ENCODE measurements around the gene RWDD4.

The RWDD4 gene

DNA sequence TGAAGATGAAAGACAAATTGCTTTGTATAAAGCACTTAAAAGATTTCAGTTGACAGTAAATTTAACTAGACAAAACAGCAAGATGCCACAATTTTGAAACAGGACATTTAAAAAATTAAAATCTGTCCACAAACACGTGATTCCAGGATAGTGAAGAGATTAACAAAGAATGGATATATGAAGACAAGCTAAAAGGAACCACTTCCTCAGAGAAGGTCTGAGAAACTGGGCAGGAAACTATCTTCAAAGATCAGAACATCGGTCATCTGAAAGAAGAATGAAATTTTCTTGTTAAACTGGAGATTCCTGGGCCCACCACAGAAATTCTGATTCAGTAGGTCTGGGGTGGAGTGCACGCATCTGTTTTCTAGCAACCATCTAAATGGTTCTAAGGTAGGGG lies 1.4 kb downstream of the RWDD4 start:
- Histone ChIP-seq H3K27ac (peak overlapping the region in 1 of 2 donors; percentile 90), H3K4me1 (peaks cover 0 to 36% (median 21%) of the 10 kb centered on the region in 4 donors), H3K4me3 (peak overlapping the region; percentile 70 to 82), H3K9me3 (no peaks in the 10 kb centered on the region), H3K27me3 (no peaks in the 10 kb centered on the region), H3K36me3 (peaks cover 13 to 22% (median 14%) of the 10 kb centered on the region in 3 donors)
- TF ChIP-seq CTCF (IDR thresholded peaks at IDR 0.05) = no peak
- DNase-seq = no peak
- intact Hi-C loops (cut with DNase I; ENCODE audit: low total_unique reads) = loop anchor here (10.0 kb wide), 2 partner anchors 183 to 213 kb away; partner anchors contain the start of gene CDKN2AIP

GRCh38 chr4:183645326-183645725 lies 13.7 kb downstream of the RWDD4 start:
- Histone ChIP-seq H3K27ac (no peak overlapping the region), H3K9me3 (no peaks in the 10 kb centered on the region), H3K4me1 (no peaks in the 10 kb centered on the region), H3K4me3 (no peak overlapping the region), H3K36me3 (peaks cover 64 to 66% (median 66%) of the 10 kb centered on the region in 3 donors), H3K27me3 (no peaks in the 10 kb centered on the region)
- intact Hi-C loops (cut with DNase I; ENCODE audit: low total_unique reads) = no loop called here
- TF ChIP-seq CTCF (IDR thresholded peaks at IDR 0.05) = no peak
- DNase-seq = no peak

GRCh38 chr4:183639291-183639690 lies 19.7 kb downstream of the RWDD4 start:
- DNase-seq = no peak
- Histone ChIP-seq H3K27me3 (no peaks in the 10 kb centered on the region), H3K9me3 (no peaks in the 10 kb centered on the region), H3K4me3 (no peak overlapping the region), H3K4me1 (peaks cover 0 to 36% (median 18%) of the 10 kb centered on the region in 4 donors), H3K27ac (peak overlapping the region; percentile 61 to 66), H3K36me3 (peaks cover 12 to 17% (median 12%) of the 10 kb centered on the region in 3 donors)
- intact Hi-C loops (cut with DNase I; ENCODE audit: low total_unique reads) = no loop called here
- no peak for TF ChIP-seq CTCF (IDR thresholded peaks at IDR 0.05)

DNA sequence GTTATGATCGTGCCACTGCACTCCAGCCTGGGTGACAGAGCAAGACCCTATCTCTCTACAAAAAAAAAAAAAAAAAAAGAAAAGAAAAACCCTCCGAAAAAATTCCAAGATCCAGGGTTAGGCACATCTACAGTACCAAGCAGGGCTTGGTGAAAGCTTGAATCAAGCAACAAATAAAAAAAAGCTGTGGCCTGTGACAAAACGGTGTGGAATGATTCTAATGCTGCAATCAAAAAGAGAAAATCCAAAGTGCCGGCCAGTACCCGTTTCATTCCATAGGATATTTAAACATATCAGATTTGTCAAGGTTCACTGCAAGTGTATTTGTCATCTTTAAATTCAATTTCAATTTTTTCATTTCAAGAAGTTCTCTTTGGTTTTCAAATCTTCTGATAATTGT lies 20.5 kb downstream of the RWDD4 start:
- Histone ChIP-seq H3K4me1 (peaks cover 0 to 36% (median 18%) of the 10 kb centered on the region in 4 donors), H3K27ac (peak overlapping the region; percentile 61 to 66), H3K4me3 (no peak overlapping the region), H3K9me3 (no peaks in the 10 kb centered on the region), H3K36me3 (peaks cover 4 to 9% (median 4%) of the 10 kb centered on the region in 3 donors), H3K27me3 (no peaks in the 10 kb centered on the region)
- intact Hi-C loops (cut with DNase I; ENCODE audit: low total_unique reads) = no loop called here
- TF ChIP-seq CTCF (IDR thresholded peaks at IDR 0.05) = no peak
- DNase-seq = no peak

GRCh38 chr4:183637461-183637860 lies 21.5 kb downstream of the RWDD4 start:
- no peak overlapping the region for H3K4me3 ChIP-seq
- no peaks in the 10 kb centered on the region for H3K27me3 ChIP-seq
- intact Hi-C loops (cut with DNase I; ENCODE audit: low total_unique reads) = no loop called here
- peak overlapping the region; percentile 61 to 66 for H3K27ac ChIP-seq
- no peak for TF ChIP-seq CTCF (IDR thresholded peaks at IDR 0.05)
- H3K4me1 ChIP-seq = peaks cover 0 to 36% (median 18%) of the 10 kb centered on the region in 4 donors
- peaks cover under 1 to 7% (median 2%) of the 10 kb centered on the region in 3 donors for H3K36me3 ChIP-seq
- DNase-seq = no peak
- no peaks in the 10 kb centered on the region for H3K9me3 ChIP-seq

DNA sequence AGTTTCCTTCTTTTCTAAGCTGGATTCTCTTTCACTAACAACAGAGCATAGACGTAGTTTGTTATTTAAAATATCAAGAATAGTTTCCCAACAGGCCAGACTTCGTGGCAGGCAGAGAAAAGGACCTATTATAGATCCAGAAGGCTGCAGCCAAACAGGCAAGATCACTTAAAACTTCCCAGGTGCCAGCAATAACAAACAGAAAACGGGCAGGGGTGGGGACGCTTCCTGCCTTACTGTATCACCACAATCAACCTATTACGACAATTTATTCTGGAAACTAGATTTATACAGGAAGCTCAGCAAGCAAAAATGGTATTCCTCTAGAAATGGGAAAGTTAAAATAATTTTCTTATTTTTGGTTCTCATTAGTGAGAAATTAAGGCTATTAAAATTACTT lies 22.1 kb downstream of the RWDD4 start:
- peaks cover 0 to 36% (median 18%) of the 10 kb centered on the region in 4 donors for H3K4me1 ChIP-seq
- intact Hi-C loops (cut with DNase I; ENCODE audit: low total_unique reads) = no loop called here
- peaks cover 0 to 6% (median 0%) of the 10 kb centered on the region in 3 donors for H3K36me3 ChIP-seq
- no peak for TF ChIP-seq CTCF (IDR thresholded peaks at IDR 0.05)
- no peaks in the 10 kb centered on the region for H3K27me3 ChIP-seq
- no peaks in the 10 kb centered on the region for H3K9me3 ChIP-seq
- peak overlapping the region; percentile 27 to 34 for H3K4me3 ChIP-seq
- peak overlapping the region; percentile 43 to 61 for H3K27ac ChIP-seq
- DNase-seq = no peak

Data from tibial artery (tissue), 4 donors.